A549 (cell line): Measurements from ENCODE around the gene CDT1. TPM values are rescaled to one million over a fixed set of nuclear protein-coding genes. Genes with fewer than 3 reads are reported as not detected.

Experiments
- ATAC-seq, 2 experiments: fragments of 200-7000 bp in 1 of 2; fragments of >200 bp in 1 of 2; cut with Nextera tagmentation in 1 of 2; cut with Tn5 transposase in 1 of 2; 3 replicates each; pipeline versions ENCODE4 v1.8.0 to v1.9.1; 2018 to 2020; ENCODE audit warnings: mild to moderate bottlenecking in 1 of 2, moderate library complexity in 1 of 2
- CTCF ChIA-PET: fragments of 300-600 bp; sonication (Branson Sonifier 250); formaldehyde crosslinking; extraction: SDS; loops from one replicate; lab custom pipeline; 2021; ENCODE audit warnings: antibody characterized with exemption, inconsistent platforms; lab: Yijun Ruan, JAX
- POLR2A ChIA-PET: fragments of 350-600 bp; formaldehyde crosslinking; extraction: SDS; loops from one replicate; lab custom pipeline; 2021; ENCODE audit warnings: antibody characterized with exemption, inconsistent platforms; lab: Yijun Ruan, JAX
- DNase-seq, 2 experiments: peaks; one replicate each; pipeline versions ENCODE4 v3.0.0 to v3.0.0-alpha.2; 2011 to 2016; ENCODE audit warnings: low read depth in 1 of 2, low spot score in 1 of 2
- FAIRE-seq: peaks from 2 replicates; lab custom pipeline; 2011; peaks lifted over from hg19 to GRCh38; lab: Jason Lieb, UNC
- H3K27ac ChIP-seq, 2 experiments: fragments of >200 bp; sonication (Bioruptor Twin); formaldehyde crosslinking; 3 replicates each; pipeline ENCODE4 v1.5.1; 2016 to 2017
- H3K4me1 ChIP-seq: fragments of >200 bp; sonication (Bioruptor Twin); formaldehyde crosslinking; 3 replicates; pipeline ENCODE4 v1.6.1; 2016
- H3K4me2 ChIP-seq: fragments of >200 bp; sonication (Bioruptor Twin); formaldehyde crosslinking; 3 replicates; pipeline ENCODE4 v1.6.1; 2016
- H3K4me3 ChIP-seq: fragments of >200 bp; sonication (Bioruptor Twin); formaldehyde crosslinking; 3 replicates; pipeline ENCODE4 v1.5.1; 2016
- H3K9me3 ChIP-seq: fragments of >200 bp; sonication (Bioruptor Twin); formaldehyde crosslinking; 3 replicates; pipeline ENCODE4 v1.6.1; 2016
- CEBPB ChIP-seq, 2 experiments: fragments of >200 bp in 1 of 2; sonication (Bioruptor Twin) in 1 of 2; formaldehyde crosslinking in 1 of 2; IDR thresholded peaks; 2 replicates each; pipeline ENCODE4 v1.6.1; 2012 to 2016
- E2F6 ChIP-seq: IDR thresholded peaks from 2 replicates; pipeline ENCODE4 v1.6.1; 2012; ENCODE audit warnings: low read depth, borderline replicate concordance
- EHF ChIP-seq: fragments of 250-450 bp; sonication (Bioruptor Pico); IDR thresholded peaks from 2 replicates; pipeline ENCODE4 v1.5.0; 2020; ENCODE audit warnings: mild to moderate bottlenecking
- ELK1 ChIP-seq: fragments of 150-350 bp; IDR thresholded peaks from 2 replicates; pipeline ENCODE4 v1.6.1; 2014; ENCODE audit warnings: low read depth, mild to moderate bottlenecking, low read length
- EP300 ChIP-seq, 2 experiments: fragments of >200 bp; sonication (Bioruptor Twin); formaldehyde crosslinking; IDR thresholded peaks; 2 replicates in 1 of 2; 3 replicates in 1 of 2; pipeline ENCODE4 v1.6.1; 2016 to 2017
- ESRRA ChIP-seq: fragments of 150-350 bp; IDR thresholded peaks from 2 replicates; pipeline ENCODE4 v1.6.1; 2014; ENCODE audit warnings: mild to moderate bottlenecking, low read length, borderline replicate concordance
- HDAC2 ChIP-seq: fragments of 200-600 bp; sonication (generic); IDR thresholded peaks from 2 replicates; pipeline ENCODE4 v1.6.1; 2016
- HEYL ChIP-seq: fragments of 250-450 bp; sonication (Bioruptor Pico); IDR thresholded peaks from 2 replicates; pipeline ENCODE4 v1.8.0; 2021; ENCODE audit warnings: mild to moderate bottlenecking, moderate library complexity
- HMGXB4 ChIP-seq: fragments of 250-450 bp; sonication (Bioruptor Pico); IDR thresholded peaks from 2 replicates; pipeline ENCODE4 v1.5.0; 2021; ENCODE audit warnings: mild to moderate bottlenecking, moderate library complexity, borderline replicate concordance
- MAFK ChIP-seq: fragments of 450-650 bp; IDR thresholded peaks from 2 replicates; pipeline ENCODE4 v1.6.1; 2014; ENCODE audit not compliant: partially characterized antibody
- MAX ChIP-seq: IDR thresholded peaks from 2 replicates; pipeline ENCODE4 v1.6.1; 2012
- MAZ ChIP-seq: fragments of 150-350 bp; IDR thresholded peaks from 2 replicates; pipeline ENCODE4 v1.6.1; 2014; ENCODE audit warnings: antibody characterized with exemption, low read depth, low read length, borderline replicate concordance
- NPAS2 ChIP-seq: fragments of 250-450 bp; sonication (Bioruptor Pico); IDR thresholded peaks from 2 replicates; pipeline ENCODE4 v1.8.0; 2022; ENCODE audit warnings: mild to moderate bottlenecking, moderate library complexity, borderline replicate concordance
- PBX3 ChIP-seq: IDR thresholded peaks from 2 replicates; pipeline ENCODE4 v1.6.1; 2012
- PHF8 ChIP-seq: fragments of 200-600 bp; sonication (generic); IDR thresholded peaks from 2 replicates; pipeline ENCODE4 v1.6.1; 2016; ENCODE audit warnings: low read depth, mild to moderate bottlenecking, antibody characterized with exemption, moderate library complexity, borderline replicate concordance
- POLR2A ChIP-seq: IDR thresholded peaks from 2 replicates; pipeline ENCODE4 v1.6.1; 2012; ENCODE audit warnings: mild to moderate bottlenecking, low read length
- RAD21 ChIP-seq, 2 experiments: fragments of >200 bp in 1 of 2; sonication (Bioruptor Twin) in 1 of 2; formaldehyde crosslinking in 1 of 2; IDR thresholded peaks in 1 of 2; conservative IDR thresholded peaks in 1 of 2; 2 replicates in 1 of 2; 3 replicates in 1 of 2; pipeline ENCODE4 v1.6.1; 2012 to 2018; ENCODE audit warnings: inconsistent platforms in 1 of 2
- SREBF2 ChIP-seq: fragments of 450-650 bp; IDR thresholded peaks from 2 replicates; pipeline ENCODE4 v1.6.1; 2014; ENCODE audit warnings: mild to moderate bottlenecking, moderate library complexity
- TFCP2L1 ChIP-seq: fragments of 250-450 bp; sonication (Bioruptor Pico); IDR thresholded peaks from 2 replicates; pipeline ENCODE4 v1.5.0; 2021; ENCODE audit warnings: mild to moderate bottlenecking
- TP53 ChIP-seq: fragments of 250-450 bp; sonication (Bioruptor Pico); IDR thresholded peaks from 2 replicates; pipeline ENCODE4 v1.5.0; 2021; ENCODE audit warnings: mild to moderate bottlenecking, moderate library complexity
- USF2 ChIP-seq: fragments of 450-650 bp; IDR thresholded peaks from 2 replicates; pipeline ENCODE4 v1.6.1; 2014; ENCODE audit warnings: antibody characterized with exemption
- ZFP36 ChIP-seq: fragments of 450-650 bp; IDR thresholded peaks from 2 replicates; pipeline ENCODE4 v1.6.1; 2014; ENCODE audit warnings: borderline replicate concordance; ENCODE audit not compliant: partially characterized antibody
- ZNF302 ChIP-seq: fragments of 250-450 bp; sonication (Bioruptor Pico); IDR thresholded peaks from 2 replicates; pipeline ENCODE4 v1.9.0; 2021; ENCODE audit warnings: inconsistent platforms, mild to moderate bottlenecking, moderate library complexity
- WGBS: methylation state at CpG from one replicate; pipeline ENCODE4 v1.1.6; 2017; ENCODE audit errors: missing lambda C conversion rate; 5-methylcytosine and 5-hydroxymethylcytosine counted together
- polyA plus RNA-seq, 4 experiments: library from polyadenylated mRNA; depleted of rRNA in 3 of 4; stranded (reverse); fragments of >200 nt; fragmentation: RNase III in 1 of 4; extraction: RNeasy Plus Mini Kit Qiagen cat#74134 plus additional on column Dnase treatment in 1 of 4; gene quantifications; 2 replicates in 3 of 4; 3 replicates in 1 of 4; pipeline ENCODE4 v1.2.3, GENCODE V29; 2011 to 2017

Gene CDT1
- polyA plus RNA-seq, 2 of the 4 experiments (the other 2 are of a cell fraction) = 3.8 to 16.0 TPM

GRCh38 chr16:88810166-88810911 is 6.8 kb downstream of the CDT1 start:
- TF ChIP-seq MAX = 0 out of 2 replicates have a peak, but pooled peaks have one; percentile 16
- no peak for TF ChIP-seq ELK1
- TF ChIP-seq CEBPB (IDR thresholded peaks at IDR 0.05) = no peak
- TF ChIP-seq MAFK = no peak
- TF ChIP-seq PBX3 = peak; percentile 69
- TF ChIP-seq HDAC2 = no peak
- no peak for TF ChIP-seq SREBF2
- TF ChIP-seq ZFP36 = peak; percentile 51
- TF ChIP-seq MAZ = no peak
- Histone ChIP-seq H3K4me2 (peak overlapping the region; percentile 99), H3K27ac (peak overlapping the region; percentile 98 to 99), H3K4me3 (peak overlapping the region; percentile 83), H3K4me1 (peaks cover 22% of the 10 kb centered on the region), H3K9me3 (no peaks in the 10 kb centered on the region)
- DNase-seq = no peak
- ChIA-PET POLR2A (interaction anchor here (0.8 to 4.8 kb wide), 7 partner anchors 7 to 73 kb away, joined by 3 to 33 read pairs (median 6); partner anchors contain the start of genes CDT1, GALNS, PIEZO1 and TRAPPC2L), CTCF (interaction anchor here (0.8 to 3.8 kb wide), 7 partner anchors 9 to 406 kb away, joined by 3 to 28 read pairs (median 5); partner anchors contain the start of genes GALNS and TRAPPC2L)
- WGBS = 37% methylated on average over 11 of the region's 12 CpGs
- no peak for FAIRE-seq
- ATAC-seq = peak in 1 of 2 experiments; percentile 0; a peak in 2 of 6 replicates

- ATAC-seq = peak; percentile 56 to 72
- POLR2A ChIA-PET = interaction anchor here (0.8 to 4.8 kb wide), 10 partner anchors 8 to 405 kb away, joined by 3 to 33 read pairs (median 4); partner anchors contain the start of genes ACSF3, CDT1, GALNS and PIEZO1
- H3K27ac ChIP-seq = peak overlapping the region; percentile 98 to 99
- FAIRE-seq = no peak
- H3K4me1 ChIP-seq = peaks cover 21% of the 10 kb centered on the region
- peak overlapping the region; percentile 99 for H3K4me2 ChIP-seq
- CTCF ChIA-PET = interaction anchor here (0.9 to 3.8 kb wide), 12 partner anchors 10 to 405 kb away, joined by 3 to 28 read pairs (median 6); partner anchors contain the start of genes CDH15, GALNS and TRAPPC2L
- WGBS = 3% methylated on average over 21 of the region's 65 CpGs
- TF ChIP-seq TFCP2L1 (CRISPR knock-in tag) (no peak), E2F6 (peak; percentile 95), USF2 (peak; percentile 91), TP53 (CRISPR knock-in tag) (no peak), NPAS2 (no peak), RAD21 (conservative IDR thresholded peaks at IDR 0.05 in 1 of 2, IDR thresholded peaks at IDR 0.05 in 1 of 2) (no peak), HMGXB4 (CRISPR knock-in tag) (no peak), POLR2A (peak; percentile 35), ZFP36 (peak; percentile 62), EP300 (IDR thresholded peaks at IDR 0.05) (no peak), PHF8 (peak; percentile 79; the same call in 1 of the 2 replicates), ZNF302 (CRISPR knock-in tag) (no peak), ELK1 (no peak), HEYL (no peak), EHF (CRISPR knock-in tag) (peak; percentile 79; the same call in 1 of the 2 replicates), ESRRA (no peak), MAX (peak; percentile 97)
- DNase-seq = peak; percentile 41 to 87
- peak overlapping the region; percentile 83 for H3K4me3 ChIP-seq
- H3K9me3 ChIP-seq = no peaks in the 10 kb centered on the region
Observed at GRCh38 chr16:88810912-88811768, 7.6 kb downstream of the CDT1 start.
